GM21447 (cell line): Measurements from ENCODE around the gene CPM.
"Not testable (repeated sequence)": the region's sequence is repeated elsewhere in the genome, so short reads cannot be mapped to it uniquely, and the experiment has no call there.

Source experiments
- ATAC-seq: cut with Tn5 transposase; IDR thresholded peaks from one replicate; pipeline ENCODE4 v1.9.1; 2021; ENCODE audit not compliant: unreplicated experiment

The CPM gene

DNA sequence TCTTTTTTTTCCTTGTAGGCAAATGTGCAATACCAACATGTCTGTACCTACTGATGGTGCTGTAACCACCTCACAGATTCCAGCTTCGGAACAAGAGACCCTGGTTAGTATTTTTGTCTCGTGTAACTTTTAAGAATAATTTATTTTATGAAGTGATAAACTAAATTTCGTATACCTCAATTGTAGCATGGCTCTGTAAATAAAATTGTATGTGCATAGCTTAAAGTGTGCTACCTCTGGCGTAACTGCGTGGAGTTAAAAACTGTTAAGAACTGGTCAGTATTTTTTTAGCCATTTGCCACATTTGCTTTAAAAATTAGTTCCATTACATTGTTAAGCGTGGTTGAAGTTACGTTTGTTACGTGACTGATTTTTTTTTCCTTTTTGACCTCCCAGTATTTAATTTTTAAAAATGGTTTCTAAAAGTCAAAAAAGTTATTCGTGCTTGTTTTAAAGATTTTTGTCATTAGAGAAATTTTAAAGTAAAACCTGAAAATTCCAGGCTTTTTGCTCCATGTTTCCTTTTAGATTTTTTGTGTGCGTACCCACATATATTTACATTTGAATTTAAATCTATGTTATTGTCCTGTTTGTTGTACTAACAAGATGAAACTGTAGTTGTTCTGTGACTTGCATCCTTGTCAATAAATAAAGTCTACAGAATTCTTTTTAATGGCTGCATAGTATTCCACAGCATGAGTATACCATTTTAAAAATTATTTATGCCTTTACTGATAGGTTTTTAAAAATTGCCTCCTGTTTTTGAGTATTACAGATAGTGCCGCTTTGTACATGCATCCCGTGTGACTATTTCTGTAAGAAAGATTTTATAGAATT lies 123.6 kb downstream of the CPM start:
- ATAC-seq, result no peak

GRCh38 chr12:68808388-68809189 lies 124.4 kb downstream of the CPM start:
- peak; percentile 61 for ATAC-seq

- peak; percentile 69 for ATAC-seq
Observed at GRCh38 chr12:68807576-68808387, 125.2 kb downstream of the CPM start, which contains the start of gene MDM2. Gene MDM2 (plus strand): TSS chr12:68808177. CDS start chr12:68808478, 301 bp downstream.

DNA sequence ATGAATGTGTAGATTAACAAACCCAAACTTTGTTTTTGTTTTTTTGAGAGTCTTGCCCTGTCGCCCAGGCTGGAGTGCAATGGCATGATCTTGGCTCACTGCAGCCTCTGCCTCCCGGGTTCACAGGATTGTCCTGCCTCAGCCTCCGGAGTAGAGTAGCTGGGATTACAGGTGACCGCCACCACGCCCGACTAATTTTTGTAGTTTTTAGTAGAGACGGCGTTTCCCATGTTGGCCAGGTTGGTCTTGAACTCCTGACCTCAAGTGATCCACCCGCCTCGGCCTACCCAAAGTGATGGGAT lies 125.7 kb downstream of the CPM start:
- not testable (repeated sequence) for ATAC-seq

GRCh38 chr12:68806488-68807237 lies 126.3 kb downstream of the CPM start:
- no peak for ATAC-seq

DNA sequence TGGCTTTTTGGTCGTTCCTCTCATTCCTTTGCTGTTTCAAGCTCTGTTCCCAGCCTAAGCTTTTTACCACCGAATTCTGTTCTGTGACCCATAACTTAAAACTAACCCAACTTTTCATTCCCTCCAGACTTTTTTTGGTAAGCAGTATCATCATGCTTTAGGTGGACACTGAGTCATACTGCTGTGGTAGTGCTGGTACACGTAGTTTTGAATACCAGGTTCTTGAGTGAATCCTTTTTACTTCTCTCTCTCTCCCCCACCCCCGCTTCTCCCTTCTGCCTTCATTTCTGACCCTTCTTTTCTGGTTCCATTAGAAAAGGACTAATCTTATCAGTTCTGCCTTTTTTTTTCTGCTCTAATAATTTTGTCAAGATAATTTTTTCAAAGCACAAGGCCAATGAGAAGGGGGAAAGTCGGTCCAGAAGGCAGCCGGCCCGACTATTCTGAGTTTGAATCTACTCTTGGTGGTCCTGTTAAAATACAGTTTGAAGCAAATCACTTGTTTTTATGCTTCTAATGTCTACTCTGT lies 127.3 kb downstream of the CPM start:
- no peak for ATAC-seq

DNA sequence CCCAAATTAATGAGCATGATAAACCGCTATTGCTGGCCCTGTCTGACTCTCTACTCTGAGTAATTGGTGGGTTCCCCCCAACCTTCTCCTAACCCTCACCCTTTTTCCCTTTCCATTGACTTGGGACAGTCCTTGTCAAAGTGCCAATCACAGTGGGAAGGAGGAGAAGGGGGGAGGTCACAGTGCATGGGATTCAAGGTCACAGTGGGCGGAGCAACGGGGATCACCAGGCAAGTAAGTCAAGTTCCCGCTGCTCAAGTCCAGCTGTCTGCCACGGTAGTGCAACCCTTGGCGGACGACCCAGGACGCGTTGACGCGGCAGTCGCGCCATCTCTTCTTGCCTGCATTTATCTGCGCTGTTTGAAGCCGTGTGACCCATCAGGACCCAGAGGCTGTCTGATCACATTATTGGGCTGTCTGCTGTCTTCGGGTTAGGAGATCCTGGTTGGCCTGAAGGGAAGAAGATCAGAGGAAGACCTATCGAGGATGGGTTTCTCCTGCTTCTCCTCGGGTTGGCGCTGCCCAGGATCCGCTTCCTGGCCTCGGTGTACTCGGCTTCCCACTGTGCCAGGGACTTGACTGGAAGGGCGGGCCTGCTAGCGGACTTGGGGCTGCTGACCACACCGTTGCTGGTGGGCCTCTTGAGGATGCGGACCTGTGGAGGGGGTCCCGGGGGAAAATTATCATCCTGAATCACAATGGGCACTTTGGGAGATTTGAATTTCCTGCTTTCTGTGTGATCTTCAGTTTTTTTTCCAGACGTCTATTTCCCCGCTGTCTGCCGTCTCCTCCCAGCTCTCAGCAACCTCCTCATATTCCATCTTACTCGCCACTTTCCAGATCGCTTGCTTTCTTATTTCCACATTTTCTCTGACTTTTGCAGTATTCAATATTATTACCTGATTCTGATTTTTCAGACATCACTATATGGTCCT lies 128.0 kb downstream of the CPM start:
- no peak for ATAC-seq

DNA sequence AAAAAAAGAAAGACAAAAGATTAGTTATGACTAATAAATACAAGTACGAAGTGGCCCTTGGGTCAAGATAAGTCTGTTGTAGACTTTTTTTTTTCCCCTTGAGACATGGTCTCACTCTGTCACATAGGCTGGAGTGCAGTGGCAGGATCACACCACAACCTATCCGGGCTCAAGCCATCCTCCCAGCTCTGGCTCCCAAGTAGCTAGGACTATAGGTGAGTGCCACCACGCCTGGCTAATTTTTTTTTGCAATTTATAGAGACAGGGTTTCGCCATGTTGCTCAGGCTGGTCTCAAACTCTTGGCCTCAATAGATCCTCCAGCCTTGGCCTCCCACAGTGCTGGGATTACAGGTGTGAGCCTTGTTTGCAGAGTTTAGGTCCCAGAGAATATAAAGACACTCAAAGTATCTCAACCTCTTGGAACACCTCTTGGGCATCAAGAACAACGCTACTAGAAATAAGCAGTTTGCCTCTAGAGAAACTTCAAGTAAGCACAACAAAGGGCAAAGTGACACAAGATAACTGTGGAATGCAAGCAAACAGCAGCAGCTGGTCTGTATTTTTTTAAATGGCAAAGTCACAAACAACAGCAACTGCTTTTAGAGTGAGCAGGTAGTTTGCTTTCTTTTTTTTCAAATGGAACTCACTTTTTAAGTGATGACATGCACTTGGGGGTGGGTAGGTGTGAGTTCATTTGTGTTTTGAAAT lies 128.9 kb downstream of the CPM start:
- ATAC-seq, result no peak

- ATAC-seq, result not testable (repeated sequence)
Observed at GRCh38 chr12:68802911-68803651, 129.9 kb downstream of the CPM start.

DNA sequence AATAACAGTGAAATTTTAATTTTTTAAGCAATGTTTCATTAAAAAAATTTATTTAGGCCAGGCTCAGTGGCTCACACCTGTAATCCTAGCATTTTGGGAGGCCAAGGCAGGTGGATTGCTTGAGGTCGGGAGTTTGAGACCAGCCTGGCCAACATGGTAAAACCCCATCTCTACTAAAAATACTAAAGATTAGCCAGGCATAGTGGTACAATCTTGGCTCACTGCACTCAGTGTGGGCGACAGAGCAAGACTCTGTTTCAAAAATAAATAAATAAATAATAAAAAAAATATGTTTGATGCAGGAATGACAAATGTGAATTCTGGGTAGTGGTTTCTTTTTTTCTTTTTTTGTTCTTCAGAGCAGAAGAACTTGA lies 130.6 kb downstream of the CPM start:
- ATAC-seq, result not testable (repeated sequence)
